Aortic smooth muscle cell (primary cell): Measurements from ENCODE around the gene KLHL3. TPM values are rescaled to one million over a fixed set of nuclear protein-coding genes. Genes with fewer than 3 reads are reported as not detected.

Source experiments
- total RNA-seq: library from RNA; depleted of rRNA; stranded (reverse); fragments of >200 nt; gene quantifications from 2 replicates; pipeline ENCODE4 v1.2.3, GENCODE V29; 2014

The KLHL3 gene
- total RNA-seq = 1.7 and 4.6 TPM in 2 replicates

GRCh38 chr5:137735555-137736284, at the start of gene KLHL3:
Gene KLHL3, minus strand, starts transcription at chr5:137736089. Its CDS starts 443 bp downstream, at chr5:137735646.

DNA sequence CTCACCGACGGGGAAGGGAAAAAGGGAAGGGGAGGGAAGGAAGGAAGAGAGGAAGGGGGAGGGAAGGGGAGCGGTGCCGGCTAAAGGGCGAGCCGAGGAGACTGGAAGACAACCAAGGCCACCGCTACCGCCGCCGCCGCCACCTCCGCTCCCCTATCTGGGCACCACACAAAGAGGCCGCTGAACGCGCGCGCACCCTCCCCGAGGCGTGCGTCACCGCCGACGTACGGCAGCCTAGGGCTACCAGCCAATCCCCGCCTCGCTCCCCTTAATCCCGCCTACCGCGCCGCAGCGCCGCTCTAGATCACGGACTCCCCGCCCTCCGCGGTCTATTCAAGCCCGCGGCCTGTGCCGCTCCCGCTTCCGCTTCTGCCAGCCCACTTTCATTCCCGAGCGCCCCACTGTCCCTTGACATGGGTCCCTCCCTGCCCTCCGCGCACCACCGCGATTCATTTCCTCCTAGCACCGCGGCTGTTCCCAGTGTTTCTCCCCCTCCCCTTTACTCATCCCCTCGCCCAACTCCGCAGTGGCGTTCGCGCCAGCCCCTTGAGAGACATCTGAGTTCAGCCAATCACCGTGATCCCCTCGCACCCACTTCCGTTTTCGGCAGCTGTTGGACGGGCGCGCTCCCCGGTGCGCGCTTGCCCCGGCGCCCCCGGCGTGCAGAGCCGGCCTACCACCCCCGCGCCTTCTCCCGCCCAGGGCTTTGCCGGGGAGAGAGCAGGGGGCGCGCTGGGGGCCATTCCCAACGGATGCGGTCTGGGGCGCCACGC, 18.5 kb upstream of the KLHL3 start, which contains the start of gene HNRNPA0:
HNRNPA0 (minus strand) TSS at position 176 of the 773 bp plus-strand sequence. CDS start 297 bp downstream, outside the sequence.

Other genes starting within 250 kb of the KLHL3 start
- 50.3 and 224 TPM in 2 replicates for gene SPOCK1, start 236.8 kb downstream of the KLHL3 start, total RNA-seq
- 7.5 and 8.5 TPM in 2 replicates for gene HNRNPA0, start 18.3 kb upstream of the KLHL3 start, total RNA-seq
- gene MYOT, start 131.8 kb upstream of the KLHL3 start, total RNA-seq = not detected in 2 replicates
- gene PKD2L2, start 153.4 kb upstream of the KLHL3 start, total RNA-seq = not detected in 2 replicates